ENCODE results near the gene CDKL5.
"Not testable (repeated sequence)": the region's sequence is repeated elsewhere in the genome, so short reads cannot be mapped to it uniquely, and the experiment has no call there.

CDKL5 gene

GRCh38 chrX:18425199-18426003 is at the start of gene CDKL5:
TSS of gene CDKL5 (plus strand) at chrX:18425608. CDS start at chrX:18507097, 81,489 bp downstream.
- peak; percentile 93 for DNase-seq

GRCh38 chrX:18377796-18378195 is 47.6 kb upstream of the CDKL5 start:
- peak; percentile 59 for DNase-seq

- DNase-seq = no peak
These were observed 35.4 kb upstream of the CDKL5 start for GRCh38 chrX:18389966-18390365.

GRCh38 chrX:18390941-18391538 is 34.4 kb upstream of the CDKL5 start:
- DNase-seq = peak; percentile 83

- no peak for DNase-seq
These were observed 30.9 kb upstream of the CDKL5 start for GRCh38 chrX:18394477-18394876.

- no peak for DNase-seq
These were observed 23.6 kb upstream of the CDKL5 start for GRCh38 chrX:18401848-18402213.

- DNase-seq = no peak
These were observed 18.7 kb upstream of the CDKL5 start for GRCh38 chrX:18406531-18407266.

GRCh38 chrX:18410038-18410437 is 15.4 kb upstream of the CDKL5 start:
- no peak for DNase-seq

GRCh38 chrX:18415386-18415785 is 10.0 kb upstream of the CDKL5 start:
- no peak for DNase-seq

- DNase-seq = no peak
These were observed 3.1 kb upstream of the CDKL5 start for GRCh38 chrX:18422325-18422724.

GRCh38 chrX:18422886-18423285 is 2.5 kb upstream of the CDKL5 start:
- DNase-seq = no peak

GRCh38 chrX:18424482-18425198 is 768 bp upstream of the CDKL5 start:
- peak; percentile 63 for DNase-seq

- DNase-seq = no peak
These were observed 554 bp downstream of the CDKL5 start for GRCh38 chrX:18426004-18426320.

- DNase-seq = no peak
These were observed 2.6 kb downstream of the CDKL5 start for GRCh38 chrX:18428006-18428405.

- DNase-seq = not testable (repeated sequence)
These were observed 7.9 kb downstream of the CDKL5 start for GRCh38 chrX:18433288-18433687.

- no peak for DNase-seq
These were observed 9.5 kb downstream of the CDKL5 start for GRCh38 chrX:18434896-18435295.

GRCh38 chrX:18436017-18436416 is 10.6 kb downstream of the CDKL5 start:
- DNase-seq = no peak

GRCh38 chrX:18440835-18441234 is 15.4 kb downstream of the CDKL5 start:
- no peak for DNase-seq

- DNase-seq = no peak
These were observed 16.5 kb downstream of the CDKL5 start for GRCh38 chrX:18441780-18442367.

- no peak for DNase-seq
These were observed 23.0 kb downstream of the CDKL5 start for GRCh38 chrX:18448416-18448815.

GRCh38 chrX:18449236-18449635 is 23.8 kb downstream of the CDKL5 start:
- no peak for DNase-seq

- no peak for DNase-seq
These were observed 30.0 kb downstream of the CDKL5 start for GRCh38 chrX:18455384-18455783.

- DNase-seq = no peak
These were observed 31.6 kb downstream of the CDKL5 start for GRCh38 chrX:18457000-18457399.
